RWPE1 (cell line): ENCODE measurements around the gene HCN2.

ENCODE experiments used
- CTCF ChIA-PET: fragments of 350-600 bp; sonication (Branson Sonifier 250); formaldehyde crosslinking; extraction: SDS; loops from one replicate; lab custom pipeline; 2021; lab: Yijun Ruan, JAX
- POLR2A ChIA-PET: fragments of 400-600 bp; formaldehyde crosslinking; extraction: SDS; loops from one replicate; lab custom pipeline; 2020; ENCODE audit warnings: antibody characterized with exemption; ENCODE audit not compliant: low non-redundant PET; lab: Yijun Ruan, JAX
- DNase-seq: peaks from one replicate; pipeline ENCODE4 v3.0.0; 2012; ENCODE audit warnings: low spot score
- H3K27ac ChIP-seq: fragments of 450-650 bp; 2 replicates; pipeline ENCODE4 v1.5.1; 2017
- TF ChIP-seq, protein P1 (sequence below): fragments of 450-650 bp; conservative IDR thresholded peaks from 2 replicates; pipeline ENCODE4 v1.5.1; 2017; ENCODE audit warnings: low read depth, mild to moderate bottlenecking

Gene HCN2

DNA sequence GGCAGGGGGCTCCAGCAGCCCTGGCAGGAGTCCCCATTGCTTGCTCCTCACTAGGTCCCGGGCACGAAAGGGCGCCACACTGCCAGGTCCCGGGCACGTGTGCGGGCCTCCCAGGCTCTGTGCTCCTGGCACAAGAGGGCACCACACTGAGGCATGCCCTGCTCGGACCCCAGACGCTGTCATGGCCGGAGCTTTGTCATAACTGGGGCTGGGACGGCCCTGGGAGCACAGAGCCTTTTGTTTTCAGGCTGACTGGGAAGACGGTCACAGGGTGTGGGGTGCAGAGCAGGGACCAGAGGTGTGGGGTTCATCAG lies 9.9 kb upstream of the HCN2 start:
- POLR2A ChIA-PET, result no interaction called here
- CTCF ChIA-PET, result no interaction called here
- DNase-seq, result no peak

GRCh38 chr19:580274-580835 lies 9.3 kb upstream of the HCN2 start:
- TF ChIP-seq, protein P1, sequence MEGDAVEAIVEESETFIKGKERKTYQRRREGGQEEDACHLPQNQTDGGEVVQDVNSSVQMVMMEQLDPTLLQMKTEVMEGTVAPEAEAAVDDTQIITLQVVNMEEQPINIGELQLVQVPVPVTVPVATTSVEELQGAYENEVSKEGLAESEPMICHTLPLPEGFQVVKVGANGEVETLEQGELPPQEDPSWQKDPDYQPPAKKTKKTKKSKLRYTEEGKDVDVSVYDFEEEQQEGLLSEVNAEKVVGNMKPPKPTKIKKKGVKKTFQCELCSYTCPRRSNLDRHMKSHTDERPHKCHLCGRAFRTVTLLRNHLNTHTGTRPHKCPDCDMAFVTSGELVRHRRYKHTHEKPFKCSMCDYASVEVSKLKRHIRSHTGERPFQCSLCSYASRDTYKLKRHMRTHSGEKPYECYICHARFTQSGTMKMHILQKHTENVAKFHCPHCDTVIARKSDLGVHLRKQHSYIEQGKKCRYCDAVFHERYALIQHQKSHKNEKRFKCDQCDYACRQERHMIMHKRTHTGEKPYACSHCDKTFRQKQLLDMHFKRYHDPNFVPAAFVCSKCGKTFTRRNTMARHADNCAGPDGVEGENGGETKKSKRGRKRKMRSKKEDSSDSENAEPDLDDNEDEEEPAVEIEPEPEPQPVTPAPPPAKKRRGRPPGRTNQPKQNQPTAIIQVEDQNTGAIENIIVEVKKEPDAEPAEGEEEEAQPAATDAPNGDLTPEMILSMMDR, result no peak
- ChIA-PET CTCF (no interaction called here), POLR2A (no interaction called here)
- H3K27ac ChIP-seq, result peak overlapping the region; percentile 99
- DNase-seq, result no peak

More for the DNA sequence above, 9.9 kb upstream of the HCN2 start:
- H3K27ac ChIP-seq, result peak overlapping the region; percentile 99
- TF ChIP-seq, protein P1, result no peak

- TF ChIP-seq, protein P1, result no peak
- H3K27ac ChIP-seq, result peak overlapping the region; percentile 56; the same call in 1 of the 2 replicates
- ChIA-PET POLR2A (no interaction called here), CTCF (interaction anchor here (0.6 kb wide), 1 partner anchor 238 kb away, joined by 3 read pairs; no protein-coding TSS in a partner anchor)
- DNase-seq, result no peak
Observed at GRCh38 chr19:581399-582111, 8.1 kb upstream of the HCN2 start.

GRCh38 chr19:582497-583197 lies 7.0 kb upstream of the HCN2 start:
- no peak for DNase-seq
- TF ChIP-seq, protein P1, result no peak
- POLR2A ChIA-PET, result interaction anchor here (0.6 kb wide), 1 partner anchor 93 kb away, joined by 4 read pairs; no protein-coding TSS in a partner anchor

GRCh38 chr19:583198-583967 lies 6.3 kb upstream of the HCN2 start:
- no peak for DNase-seq
- TF ChIP-seq, protein P1, result no peak
- H3K27ac ChIP-seq, result peak overlapping the region; percentile 56
- ChIA-PET POLR2A (interaction anchor here (0.6 kb wide), 2 partner anchors 51 to 92 kb away, joined by 3 to 4 read pairs; no protein-coding TSS in a partner anchor), CTCF (interaction anchor here (0.6 to 1.5 kb wide), 5 partner anchors 11 to 122 kb away, joined by 3 to 4 read pairs (median 3); partner anchors contain the start of gene BSG)

More at GRCh38 chr19:582497-583197, 7.0 kb upstream of the HCN2 start:
- peak overlapping the region; percentile 56 for H3K27ac ChIP-seq
- CTCF ChIA-PET, result interaction anchor here (0.6 to 0.7 kb wide), 2 partner anchors 99 to 237 kb away, joined by 3 read pairs; no protein-coding TSS in a partner anchor

DNA sequence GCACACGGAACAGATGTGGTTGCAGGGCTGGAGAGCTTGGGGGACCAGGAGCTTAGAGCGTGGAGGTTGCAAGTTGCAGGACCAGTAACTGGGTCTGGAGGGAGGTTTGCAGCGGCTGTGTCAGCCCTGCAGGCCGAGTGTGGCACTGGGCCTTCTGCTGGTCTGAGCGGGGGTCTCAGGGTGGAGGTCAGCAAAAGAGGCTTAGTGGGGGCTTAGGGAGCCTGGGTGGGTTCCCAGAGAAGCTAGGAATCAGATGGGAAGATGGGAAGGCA lies 5.8 kb upstream of the HCN2 start:
- TF ChIP-seq, protein P1, result no peak
- peak overlapping the region; percentile 56 for H3K27ac ChIP-seq
- DNase-seq, result no peak
- ChIA-PET CTCF (interaction anchor here (0.6 to 1.5 kb wide), 8 partner anchors 8 to 124 kb away, joined by 3 to 8 read pairs (median 4); partner anchors contain the start of gene BSG), POLR2A (no interaction called here)
